ENCODE results near the gene SAP30.
A peak's percentile ranks its signal among the peaks of the same experiment; 100 is the strongest.

The SAP30 gene

DNA sequence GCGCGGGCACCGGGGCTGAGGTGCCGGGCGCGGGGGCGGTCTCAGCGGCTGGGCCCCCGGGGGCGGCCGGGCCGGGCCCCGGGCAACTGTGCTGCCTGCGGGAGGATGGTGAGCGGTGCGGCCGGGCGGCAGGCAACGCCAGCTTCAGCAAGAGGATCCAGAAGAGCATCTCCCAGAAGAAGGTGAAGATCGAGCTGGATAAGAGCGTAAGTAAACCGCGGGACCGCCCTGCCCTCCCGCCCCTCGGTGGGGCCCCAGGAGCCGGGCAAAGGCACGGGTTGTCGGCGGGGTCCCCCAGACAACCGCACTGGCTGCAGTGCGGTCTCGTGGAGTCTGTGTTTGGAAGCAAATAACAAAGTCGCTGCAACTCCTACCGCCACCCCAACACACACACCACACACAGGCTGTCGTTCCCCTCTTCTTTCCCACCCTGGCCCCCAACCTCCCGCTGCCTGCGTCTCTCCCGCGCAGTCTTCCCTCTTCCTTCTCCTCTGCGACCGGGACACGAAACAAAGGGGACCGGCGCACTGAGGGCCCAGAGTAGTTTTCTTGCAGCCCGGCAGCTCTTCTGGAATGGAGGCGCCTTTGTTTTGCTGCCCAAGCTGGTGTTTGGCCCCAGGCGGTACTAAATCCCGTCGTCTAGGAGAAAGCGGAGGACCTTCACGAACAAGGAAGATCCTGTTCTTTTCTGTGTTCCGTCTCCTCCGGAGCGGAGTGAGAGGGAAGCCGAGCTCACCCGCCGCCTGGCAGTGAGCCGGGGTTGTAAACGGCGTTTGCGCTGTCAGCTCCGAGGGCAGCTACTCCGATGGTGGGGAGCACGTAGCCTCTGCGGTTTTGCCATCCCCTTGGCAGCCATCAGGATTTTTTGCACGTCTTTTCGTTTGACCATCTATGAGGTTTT lies 788 bp downstream of the SAP30 start:
- H4K20me1 ChIP-seq (ENCODE audit: insufficient read depth, low read length), result no peaks in the 10 kb centered on the region
- peaks cover 39% of the 10 kb centered on the region for H3K79me2 ChIP-seq (ENCODE audit: insufficient read depth, low read length)
- peaks cover 19% of the 10 kb centered on the region for H3K36me3 ChIP-seq (ENCODE audit: insufficient read depth, low read length)
- no peaks in the 10 kb centered on the region for H3K9me3 ChIP-seq (ENCODE audit: low read length)
- peak overlapping the region; percentile 86 for H3K27ac ChIP-seq (ENCODE audit: low read depth, low read length, poor library complexity, severe bottlenecking)
- TF ChIP-seq EZH2 (IDR thresholded peaks at IDR 0.05; ENCODE audit: borderline replicate concordance, low read length), result no peak
- TF ChIP-seq, protein P1, sequence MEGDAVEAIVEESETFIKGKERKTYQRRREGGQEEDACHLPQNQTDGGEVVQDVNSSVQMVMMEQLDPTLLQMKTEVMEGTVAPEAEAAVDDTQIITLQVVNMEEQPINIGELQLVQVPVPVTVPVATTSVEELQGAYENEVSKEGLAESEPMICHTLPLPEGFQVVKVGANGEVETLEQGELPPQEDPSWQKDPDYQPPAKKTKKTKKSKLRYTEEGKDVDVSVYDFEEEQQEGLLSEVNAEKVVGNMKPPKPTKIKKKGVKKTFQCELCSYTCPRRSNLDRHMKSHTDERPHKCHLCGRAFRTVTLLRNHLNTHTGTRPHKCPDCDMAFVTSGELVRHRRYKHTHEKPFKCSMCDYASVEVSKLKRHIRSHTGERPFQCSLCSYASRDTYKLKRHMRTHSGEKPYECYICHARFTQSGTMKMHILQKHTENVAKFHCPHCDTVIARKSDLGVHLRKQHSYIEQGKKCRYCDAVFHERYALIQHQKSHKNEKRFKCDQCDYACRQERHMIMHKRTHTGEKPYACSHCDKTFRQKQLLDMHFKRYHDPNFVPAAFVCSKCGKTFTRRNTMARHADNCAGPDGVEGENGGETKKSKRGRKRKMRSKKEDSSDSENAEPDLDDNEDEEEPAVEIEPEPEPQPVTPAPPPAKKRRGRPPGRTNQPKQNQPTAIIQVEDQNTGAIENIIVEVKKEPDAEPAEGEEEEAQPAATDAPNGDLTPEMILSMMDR (IDR thresholded peaks at IDR 0.05; ENCODE audit: low read length), result no peak
- H3K9me2 ChIP-seq (ENCODE audit: low read depth, low read length), result no peaks in the 10 kb centered on the region
- H2AFZ ChIP-seq (ENCODE audit: low read length), result no peak overlapping the region
- no peaks in the 10 kb centered on the region for H3F3A ChIP-seq (ENCODE audit: insufficient read depth, low read length)
- peaks cover 31% of the 10 kb centered on the region for H3K4me1 ChIP-seq (ENCODE audit: insufficient read depth, low read length, severe bottlenecking)
- peak overlapping the region; percentile 84 for H3K4me2 ChIP-seq (ENCODE audit: low read length)
- H3K4me3 ChIP-seq (ENCODE audit: low read depth, low read length, poor library complexity, severe bottlenecking), result peak overlapping the region; percentile 96
- H3K9ac ChIP-seq (ENCODE audit: low read length), result peak overlapping the region; percentile 97
- H3K27me3 ChIP-seq (ENCODE audit: insufficient read depth, low read length), result no peaks in the 10 kb centered on the region

DNA sequence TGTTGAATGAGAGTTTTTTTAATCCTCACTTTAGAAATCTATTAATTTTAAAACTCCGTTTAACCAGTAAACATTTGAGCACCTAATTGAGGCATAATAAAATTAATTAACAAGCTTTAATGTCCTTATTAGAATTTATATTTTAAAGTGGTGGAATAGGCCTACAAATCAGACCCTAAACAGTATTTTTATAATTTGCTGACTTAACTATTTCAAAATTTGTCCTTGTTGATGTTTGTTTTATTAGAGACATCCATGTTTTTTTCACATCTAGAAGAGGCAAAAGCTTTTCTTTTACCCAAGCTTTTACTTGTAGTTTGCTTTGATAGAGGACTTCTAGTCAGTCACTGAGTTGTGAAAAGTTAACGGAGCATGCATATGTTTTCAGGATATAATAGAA lies 3.8 kb downstream of the SAP30 start:
- Histone ChIP-seq H3K9me2 (ENCODE audit: low read depth, low read length) (no peaks in the 10 kb centered on the region), H3K9ac (ENCODE audit: low read length) (no peak overlapping the region), H3K4me2 (ENCODE audit: low read length) (no peak overlapping the region), H3K27me3 (ENCODE audit: insufficient read depth, low read length) (no peaks in the 10 kb centered on the region), H3K27ac (ENCODE audit: low read depth, low read length, poor library complexity, severe bottlenecking) (no peak overlapping the region), H3K4me3 (ENCODE audit: low read depth, low read length, poor library complexity, severe bottlenecking) (no peak overlapping the region), H2AFZ (ENCODE audit: low read length) (no peak overlapping the region), H3F3A (ENCODE audit: insufficient read depth, low read length) (peaks cover 4% of the 10 kb centered on the region; the same call in 1 of the 2 replicates), H3K4me1 (ENCODE audit: insufficient read depth, low read length, severe bottlenecking) (peaks cover 9% of the 10 kb centered on the region), H3K79me2 (ENCODE audit: insufficient read depth, low read length) (peaks cover 39% of the 10 kb centered on the region), H3K36me3 (ENCODE audit: insufficient read depth, low read length) (peaks cover 30% of the 10 kb centered on the region), H3K9me3 (ENCODE audit: low read length) (no peaks in the 10 kb centered on the region), H4K20me1 (ENCODE audit: insufficient read depth, low read length) (no peaks in the 10 kb centered on the region)
- no peak for TF ChIP-seq EZH2 (IDR thresholded peaks at IDR 0.05; ENCODE audit: borderline replicate concordance, low read length)
- TF ChIP-seq, protein P1 (IDR thresholded peaks at IDR 0.05; ENCODE audit: low read length), result no peak

DNA sequence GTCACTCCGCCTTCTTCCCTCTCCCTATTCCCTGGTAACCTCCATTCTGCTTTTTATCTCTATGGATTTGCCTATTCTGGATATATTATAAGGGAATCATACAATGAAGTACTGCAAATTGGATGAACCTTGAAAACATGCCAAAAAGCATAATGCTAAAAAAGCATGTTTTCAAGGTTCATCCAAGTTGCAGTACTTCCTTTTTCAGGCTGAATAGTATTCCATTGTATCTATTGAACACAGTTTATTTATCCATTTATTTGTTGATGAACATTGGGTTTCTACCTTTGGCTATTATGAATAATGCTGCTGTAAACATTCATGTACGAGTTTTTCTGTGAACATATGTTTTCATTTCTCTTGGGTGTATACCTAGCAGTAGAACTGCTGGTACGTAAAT lies 9.2 kb downstream of the SAP30 start:
- Histone ChIP-seq H3F3A (ENCODE audit: insufficient read depth, low read length) (peaks cover 4% of the 10 kb centered on the region; the same call in 1 of the 2 replicates), H3K27me3 (ENCODE audit: insufficient read depth, low read length) (no peaks in the 10 kb centered on the region), H3K9ac (ENCODE audit: low read length) (no peak overlapping the region), H3K36me3 (ENCODE audit: insufficient read depth, low read length) (peaks cover 19% of the 10 kb centered on the region), H2AFZ (ENCODE audit: low read length) (no peak overlapping the region), H3K79me2 (ENCODE audit: insufficient read depth, low read length) (0 out of 2 replicates have a peak, but pooled peaks cover 7% of the 10 kb centered on the region), H4K20me1 (ENCODE audit: insufficient read depth, low read length) (no peaks in the 10 kb centered on the region), H3K9me2 (ENCODE audit: low read depth, low read length) (no peaks in the 10 kb centered on the region), H3K4me1 (ENCODE audit: insufficient read depth, low read length, severe bottlenecking) (no peaks in the 10 kb centered on the region), H3K4me3 (ENCODE audit: low read depth, low read length, poor library complexity, severe bottlenecking) (no peak overlapping the region), H3K9me3 (ENCODE audit: low read length) (no peaks in the 10 kb centered on the region), H3K27ac (ENCODE audit: low read depth, low read length, poor library complexity, severe bottlenecking) (no peak overlapping the region), H3K4me2 (ENCODE audit: low read length) (no peak overlapping the region)
- TF ChIP-seq, protein P1 (IDR thresholded peaks at IDR 0.05; ENCODE audit: low read length), result no peak
- TF ChIP-seq EZH2 (IDR thresholded peaks at IDR 0.05; ENCODE audit: borderline replicate concordance, low read length), result no peak

Data from OCI-LY1 (cell line).